ENCODE measurements around the gene PTPRN2. TPM values are rescaled to one million over a fixed set of nuclear protein-coding genes. Genes with fewer than 3 reads are reported as not detected.

The PTPRN2 gene
- total RNA-seq, 4 donors from 2014 or later: 2.0 to 9.5 (median 2.6) TPM

GRCh38 chr7:157685430-157686284 lies 902.0 kb downstream of the PTPRN2 start:
- no peak for TF ChIP-seq CTCF (IDR thresholded peaks at IDR 0.05)
- DNase-seq (ENCODE audit: low spot score) (no peak), ATAC-seq (ENCODE audit: low FRiP score) (no peak)

- no peak for TF ChIP-seq CTCF (IDR thresholded peaks at IDR 0.05)
- ATAC-seq (ENCODE audit: low FRiP score) (no peak), DNase-seq (ENCODE audit: low spot score) (no peak)
Observed at GRCh38 chr7:157684909-157685429, 902.7 kb downstream of the PTPRN2 start.

- ATAC-seq (ENCODE audit: low FRiP score) (no peak), DNase-seq (ENCODE audit: low spot score) (no peak)
- no peak for TF ChIP-seq CTCF (IDR thresholded peaks at IDR 0.05)
Observed at GRCh38 chr7:157684157-157684908, 903.3 kb downstream of the PTPRN2 start.

- ATAC-seq (ENCODE audit: low FRiP score) (no peak), DNase-seq (ENCODE audit: low spot score) (no peak)
- TF ChIP-seq CTCF (IDR thresholded peaks at IDR 0.05): no peak
Observed at GRCh38 chr7:157683747-157684156, 903.9 kb downstream of the PTPRN2 start.

- ATAC-seq (ENCODE audit: low FRiP score): no peak
- no peak for TF ChIP-seq CTCF (IDR thresholded peaks at IDR 0.05)
- DNase-seq (ENCODE audit: low spot score): no peak
Observed at GRCh38 chr7:157682946-157683746, 904.5 kb downstream of the PTPRN2 start.

GRCh38 chr7:157682064-157682945 lies 905.3 kb downstream of the PTPRN2 start:
- TF ChIP-seq CTCF (IDR thresholded peaks at IDR 0.05): no peak
- DNase-seq (ENCODE audit: low spot score) (no peak), ATAC-seq (ENCODE audit: low FRiP score) (no peak)

Data from omental fat pad (tissue), 4 donors.